H1 (cell line): ENCODE data around the gene PTPN5. TPM values are rescaled to one million over a fixed set of nuclear protein-coding genes. Genes with fewer than 3 reads are reported as not detected.

ENCODE experiments used
- E2F6 ChIP-seq: IDR thresholded peaks from 2 replicates; pipeline ENCODE4 v1.6.1; 2012; ENCODE audit warnings: inconsistent platforms
- polyA plus RNA-seq, 7 experiments: library from polyadenylated mRNA; depleted of rRNA in 3 of 7; stranded (reverse) in 5 of 7; unstranded in 2 of 7; fragments of >200 nt in 5 of 7; fragments of 200-250 nt in 2 of 7; gene quantifications; 1 replicate in 5 of 7; 2 replicates in 1 of 7; 4 replicates in 1 of 7; pipeline versions ENCODE4 v1.2.1 to v1.2.3, GENCODE V29; 2011 to 2013; ENCODE audit warnings: missing spikeins in 2 of 7, mixed read lengths in 2 of 7
- total RNA-seq: library from RNA; stranded (reverse); fragmentation: NEBNext Ultra II Directional; extraction: Animal tissue kit (Norgen Biotek cat#: 25700); gene quantifications from 2 replicates; pipeline ENCODE4 v1.2.1, GENCODE V29; 2021

The PTPN5 gene
- total and polyA plus RNA-seq, 2 of the 8 experiments (the other 6 are each of a cell fraction or from before 2014, with no cell fraction given), result 8.4 to 12.9 TPM

- TF ChIP-seq E2F6, result no peak
These were observed 94.9 kb downstream of the PTPN5 start (continued) for GRCh38 chr11:18696638-18697225.
